GM19395 (cell line): ENCODE results near the gene PITPNM1.
"Not testable (repeated sequence)": the region's sequence is repeated elsewhere in the genome, so short reads cannot be mapped to it uniquely, and the experiment has no call there.

Experiments used
- ATAC-seq: cut with Tn5 transposase; IDR thresholded peaks from one replicate; pipeline ENCODE4 v1.9.1; 2021; ENCODE audit warnings: mild to moderate bottlenecking, moderate library complexity; ENCODE audit not compliant: unreplicated experiment

Gene PITPNM1

GRCh38 chr11:67468056-67468455, 37.1 kb downstream of the PITPNM1 start:
- no peak for ATAC-seq

- no peak for ATAC-seq
Measured at GRCh38 chr11:67466962-67467771, 38.0 kb downstream of the PITPNM1 start.

GRCh38 chr11:67466367-67466766, 38.8 kb downstream of the PITPNM1 start:
- no peak for ATAC-seq

- not testable (repeated sequence) for ATAC-seq
Measured at GRCh38 chr11:67465530-67465929, 39.6 kb downstream of the PITPNM1 start.

GRCh38 chr11:67465189-67465510, 40.0 kb downstream of the PITPNM1 start:
- ATAC-seq, result no peak

GRCh38 chr11:67464411-67465188, 40.6 kb downstream of the PITPNM1 start:
- ATAC-seq, result peak; percentile 41

GRCh38 chr11:67463680-67464410, 41.3 kb downstream of the PITPNM1 start:
- no peak for ATAC-seq

GRCh38 chr11:67463186-67463585, 42.0 kb downstream of the PITPNM1 start:
- ATAC-seq, result no peak

- no peak for ATAC-seq
Measured at GRCh38 chr11:67458266-67458665, 46.9 kb downstream of the PITPNM1 start.

GRCh38 chr11:67457453-67457852, 47.7 kb downstream of the PITPNM1 start:
- no peak for ATAC-seq

- ATAC-seq, result no peak
Measured at GRCh38 chr11:67456068-67456705, 49.0 kb downstream of the PITPNM1 start.

GRCh38 chr11:67455054-67455453, 50.1 kb downstream of the PITPNM1 start, which contains the start of gene CABP4:
Gene CABP4 (plus strand): TSS chr11:67455354. CDS start chr11:67455424, 70 bp downstream.
- ATAC-seq, result no peak

GRCh38 chr11:67453816-67454732, 51.1 kb downstream of the PITPNM1 start:
- ATAC-seq, result no peak

- ATAC-seq, result no peak
Measured at GRCh38 chr11:67452141-67452952, 52.8 kb downstream of the PITPNM1 start, which contains the start of gene GPR152. Gene GPR152 (minus strand): TSS chr11:67452729. CDS start chr11:67452724, 5 bp downstream.

- ATAC-seq, result no peak
Measured at GRCh38 chr11:67451658-67451976, 53.5 kb downstream of the PITPNM1 start.

- ATAC-seq, result no peak
Measured at GRCh38 chr11:67450796-67451657, 54.1 kb downstream of the PITPNM1 start.

- ATAC-seq, result no peak
Measured at GRCh38 chr11:67449116-67449844, 55.9 kb downstream of the PITPNM1 start.
